B cell (primary cell): Measurements from ENCODE around the gene LENEP. TPM values are rescaled to one million over a fixed set of nuclear protein-coding genes. Genes with fewer than 3 reads are reported as not detected.

ENCODE experiments used
- ATAC-seq: fragments of 200-7000 bp; cut with Tn5 transposase; one replicate; pipeline ENCODE4 v1.10.0; 2021; ENCODE audit warnings: low read depth, mild to moderate bottlenecking, moderate number of reproducible peaks, moderate library complexity
- CTCF ChIA-PET: fragments of 350-600 bp; sonication (Branson Sonifier 250); formaldehyde crosslinking; loops from one replicate; lab custom pipeline; 2021; ENCODE audit warnings: antibody characterized with exemption, inconsistent platforms; lab: Charles Lee
- POLR2A ChIA-PET: fragments of 350-600 bp; sonication (Branson Sonifier 250); formaldehyde crosslinking; loops from one replicate; lab custom pipeline; 2021; ENCODE audit warnings: antibody characterized with exemption; lab: Charles Lee
- DNase-seq: peaks from one replicate; pipeline ENCODE4 v3.0.0; 2013
- H2AFZ ChIP-seq: 2 replicates; pipeline ENCODE4 v1.6.1; 2012; ENCODE audit warnings: mild to moderate bottlenecking, low read depth, low read length; ENCODE audit not compliant: insufficient read depth, poor library complexity, severe bottlenecking
- H3K27ac ChIP-seq, 2 donors: 1 replicate in 1 of 2; 2 replicates in 1 of 2; pipeline ENCODE4 v1.5.1; 2012 to 2013; ENCODE audit warnings: low read length in 2 of 2, mild to moderate bottlenecking in 2 of 2, moderate library complexity in 1 of 2
- H3K27me3 ChIP-seq, 4 experiments: fragments of 200-600 bp in 1 of 4; sonication (generic) in 1 of 4; replicated peaks in 1 of 4; 1 replicate in 2 of 4; 2 replicates in 2 of 4; pipeline versions ENCODE4 v1.6.1 to v1.7.0; 2013 to 2016; ENCODE audit warnings: low read length in 3 of 4, mild to moderate bottlenecking in 2 of 4, mixed read lengths in 1 of 4, moderate library complexity in 1 of 4; ENCODE audit not compliant: insufficient read depth in 4 of 4, control insufficient read depth in 3 of 4; ENCODE audit errors: control extremely low read depth in 1 of 4
- H3K36me3 ChIP-seq, 2 experiments: replicated peaks in 1 of 2; 1 replicate in 1 of 2; 2 replicates in 1 of 2; pipeline versions ENCODE4 v1.6.1 to v1.7.1; 2013; ENCODE audit warnings: low read length in 1 of 2; ENCODE audit not compliant: insufficient read depth in 2 of 2, control insufficient read depth in 1 of 2; ENCODE audit errors: control extremely low read depth in 1 of 2, extremely low read depth in 1 of 2
- H3K4me1 ChIP-seq, 2 donors: fragments of 200-600 bp in 1 of 2; sonication (generic) in 1 of 2; 1 replicate in 1 of 2; 2 replicates in 1 of 2; pipeline versions ENCODE4 v1.5.1 to v1.6.1; 2013 to 2017; ENCODE audit warnings: low read length in 2 of 2; ENCODE audit not compliant: control insufficient read depth in 2 of 2, insufficient read depth in 2 of 2
- H3K4me2 ChIP-seq: replicated peaks from 2 replicates; pipeline ENCODE3; 2012; ENCODE audit warnings: mild to moderate bottlenecking, low read depth, low read length; ENCODE audit not compliant: poor library complexity, severe bottlenecking
- H3K4me3 ChIP-seq, 5 experiments: fragments of 200-600 bp in 1 of 5; sonication (generic) in 1 of 5; 1 replicate in 3 of 5; 2 replicates in 2 of 5; pipeline versions ENCODE4 v1.5.1 to v1.7.0; 2011 to 2016; ENCODE audit warnings: low read length in 4 of 5, mild to moderate bottlenecking in 4 of 5, low read depth in 2 of 5, control low read depth in 1 of 5, moderate library complexity in 1 of 5; ENCODE audit not compliant: insufficient read depth in 1 of 5; ENCODE audit errors: control extremely low read depth in 1 of 5, extremely low read depth in 1 of 5
- H3K79me2 ChIP-seq: fragments of 200-600 bp; sonication (generic); one replicate; pipeline ENCODE4 v1.6.0; 2016; ENCODE audit warnings: low read length; ENCODE audit not compliant: control insufficient read depth, insufficient read depth
- H3K9ac ChIP-seq: fragments of 200-600 bp; sonication (generic); 2 replicates; pipeline ENCODE4 v1.6.1; 2017; ENCODE audit warnings: mild to moderate bottlenecking, low read length, moderate library complexity
- H3K9me3 ChIP-seq, 3 donors: one replicate each; pipeline versions ENCODE4 v1.6.1 to v1.7.1; 2013; ENCODE audit warnings: low read length in 2 of 3; ENCODE audit not compliant: control insufficient read depth in 2 of 3, insufficient read depth in 1 of 3; ENCODE audit errors: control extremely low read depth in 1 of 3
- H4K20me1 ChIP-seq: 2 replicates; pipeline ENCODE4 v1.6.0; 2012; ENCODE audit warnings: mild to moderate bottlenecking, low read length; ENCODE audit not compliant: insufficient read depth, control insufficient read depth, poor library complexity, severe bottlenecking
- H3K27ac Mint-ChIP-seq: one replicate; pipeline ENCODE4 v1.8.0; 2021; ENCODE audit warnings: mixed read lengths
- H3K27me3 Mint-ChIP-seq: one replicate; pipeline ENCODE4 v1.8.0; 2021; ENCODE audit warnings: mixed read lengths
- H3K4me1 Mint-ChIP-seq: one replicate; pipeline ENCODE4 v1.8.0; 2021; ENCODE audit warnings: mixed read lengths
- H3K4me3 Mint-ChIP-seq: one replicate; pipeline ENCODE4 v1.8.0; 2021; ENCODE audit warnings: mixed read lengths
- H3K9me3 Mint-ChIP-seq: one replicate; pipeline ENCODE4 v1.8.0; 2022; ENCODE audit warnings: mixed read lengths; ENCODE audit not compliant: insufficient read depth
- EZH2 ChIP-seq: IDR thresholded peaks from 2 replicates; pipeline ENCODE4 v1.6.1; 2012; ENCODE audit warnings: borderline replicate concordance, low read depth, mild to moderate bottlenecking, moderate library complexity, low read length; ENCODE audit not compliant: insufficient read depth, poor library complexity, severe bottlenecking
- WGBS: methylation state at CpG from one replicate; pipeline ENCODE4 v1.1.5; 2013; ENCODE audit warnings: missing lambda C conversion rate; ENCODE audit not compliant: insufficient coverage; 5-methylcytosine and 5-hydroxymethylcytosine counted together
- intact Hi-C: fragments of 100-400 bp; cut with micrococcal nuclease; formaldehyde crosslinking; loops from one replicate; pipeline ENCODE4 v1.10.0; 2022
- polyA plus RNA-seq: library from polyadenylated mRNA; depleted of rRNA; stranded (reverse); fragments of >200 nt; gene quantifications from 2 replicates; pipeline ENCODE4 v1.2.3, GENCODE V29; 2012
- total RNA-seq, 2 donors: library from RNA; stranded (reverse); fragments of 120-200 nt in 1 of 2; gene quantifications; 1 replicate in 1 of 2; 2 replicates in 1 of 2; pipeline versions ENCODE4 v1.2.3 to v1.2.4, GENCODE V29; 2013 to 2022
- TF ChIP-seq, protein P1 (sequence below): fragments of 200-600 bp; IDR thresholded peaks from one replicate; pipeline ENCODE4 v1.8.0; 2022; ENCODE audit warnings: antibody characterized with exemption, mild to moderate bottlenecking

The LENEP gene
- total and polyA plus RNA-seq, 2 donors (not counting 1 experiment from before 2014, with no cell fraction given), result 2.0 TPM; not detected in 1

DNA sequence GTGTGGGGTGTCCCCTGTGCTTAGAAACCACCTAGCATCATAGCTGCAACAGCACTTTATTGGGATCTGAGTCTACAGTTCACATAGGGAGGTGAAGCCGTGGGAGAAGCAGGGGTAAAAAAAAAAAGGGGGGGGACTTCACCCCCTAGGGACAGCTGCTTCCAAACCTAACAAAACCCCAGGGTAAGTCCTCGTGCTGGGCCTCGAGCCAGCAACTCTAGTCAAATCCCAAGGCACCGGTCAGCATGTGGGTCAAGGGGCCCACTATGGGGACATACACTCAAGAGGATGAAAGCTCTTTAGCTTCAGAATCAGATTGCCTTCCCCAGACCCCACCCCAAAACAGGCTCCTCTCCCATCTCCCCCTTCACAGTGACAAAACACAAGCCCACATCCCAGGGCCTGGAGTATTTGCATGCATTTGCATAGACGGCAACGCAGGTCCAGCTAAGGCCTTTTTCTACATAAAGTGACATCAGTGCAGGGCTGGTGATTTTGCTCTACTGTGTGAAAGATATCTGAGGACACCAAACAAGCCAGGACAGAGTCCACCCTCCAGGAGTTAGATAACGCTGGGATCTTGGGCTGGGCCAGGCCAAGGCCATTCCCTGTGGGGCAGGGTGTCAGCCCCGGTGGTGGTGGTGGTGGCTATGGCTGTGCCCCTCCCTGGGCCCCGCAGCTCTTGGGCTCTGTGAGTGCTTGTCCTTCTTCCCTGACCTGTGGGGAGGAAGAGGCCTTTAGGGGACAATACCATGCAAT, 48.8 kb upstream of the LENEP start:
- peak overlapping the region; percentile 82 for H3K4me2 ChIP-seq
- no peaks in the 10 kb centered on the region for H3K9me3 Mint-ChIP-seq
- TF ChIP-seq, protein P1, sequence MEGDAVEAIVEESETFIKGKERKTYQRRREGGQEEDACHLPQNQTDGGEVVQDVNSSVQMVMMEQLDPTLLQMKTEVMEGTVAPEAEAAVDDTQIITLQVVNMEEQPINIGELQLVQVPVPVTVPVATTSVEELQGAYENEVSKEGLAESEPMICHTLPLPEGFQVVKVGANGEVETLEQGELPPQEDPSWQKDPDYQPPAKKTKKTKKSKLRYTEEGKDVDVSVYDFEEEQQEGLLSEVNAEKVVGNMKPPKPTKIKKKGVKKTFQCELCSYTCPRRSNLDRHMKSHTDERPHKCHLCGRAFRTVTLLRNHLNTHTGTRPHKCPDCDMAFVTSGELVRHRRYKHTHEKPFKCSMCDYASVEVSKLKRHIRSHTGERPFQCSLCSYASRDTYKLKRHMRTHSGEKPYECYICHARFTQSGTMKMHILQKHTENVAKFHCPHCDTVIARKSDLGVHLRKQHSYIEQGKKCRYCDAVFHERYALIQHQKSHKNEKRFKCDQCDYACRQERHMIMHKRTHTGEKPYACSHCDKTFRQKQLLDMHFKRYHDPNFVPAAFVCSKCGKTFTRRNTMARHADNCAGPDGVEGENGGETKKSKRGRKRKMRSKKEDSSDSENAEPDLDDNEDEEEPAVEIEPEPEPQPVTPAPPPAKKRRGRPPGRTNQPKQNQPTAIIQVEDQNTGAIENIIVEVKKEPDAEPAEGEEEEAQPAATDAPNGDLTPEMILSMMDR, result no peak
- TF ChIP-seq EZH2, result no peak
- 40% methylated on average over 6 of the region's 9 CpGs for WGBS
- no peaks in the 10 kb centered on the region for H3K27me3 Mint-ChIP-seq
- peaks cover 47 to 59% of the 10 kb centered on the region in 2 donors for H3K4me1 ChIP-seq
- H3K4me3 ChIP-seq, result no peak overlapping the region
- H2AFZ ChIP-seq, result no peak overlapping the region
- H3K79me2 ChIP-seq, result peaks cover 26% of the 10 kb centered on the region
- no peaks in the 10 kb centered on the region for H3K27me3 ChIP-seq
- DNase-seq, result peak; percentile 49
- H3K4me3 Mint-ChIP-seq, result peak overlapping the region; percentile 72
- H3K9me3 ChIP-seq, result no peaks in the 10 kb centered on the region
- H3K4me1 Mint-ChIP-seq, result peaks cover 62% of the 10 kb centered on the region
- H3K9ac ChIP-seq, result no peak overlapping the region
- peak overlapping the region; percentile 89 for H3K27ac Mint-ChIP-seq
- ChIA-PET CTCF (interaction anchor here (0.6 to 2.3 kb wide), 18 partner anchors 8 to 465 kb away, joined by 3 to 9 read pairs (median 4); partner anchors contain the start of genes ADAM15, ADAR and PMVK), POLR2A (interaction anchor here (0.6 to 1.5 kb wide), 5 partner anchors 16 to 73 kb away, joined by 3 to 7 read pairs (median 5); partner anchors contain the start of gene PYGO2)
- peaks cover 27% of the 10 kb centered on the region for H4K20me1 ChIP-seq
- intact Hi-C loops, result loop anchor here (1.0 kb wide), 1 partner anchor 11 kb away; no protein-coding TSS in a partner anchor
- peaks cover 0 to 46% of the 10 kb centered on the region in 2 experiments for H3K36me3 ChIP-seq
- no peak for ATAC-seq
- H3K27ac ChIP-seq, result peak overlapping the region; percentile 58 to 88
